Fibroblast of the aortic adventitia (primary cell): Measurements from ENCODE around the gene FBLIM1. TPM values are rescaled to one million over a fixed set of nuclear protein-coding genes. Genes with fewer than 3 reads are reported as not detected.

Experiments
- DNase-seq: peaks from one replicate; pipeline ENCODE4 v3.0.0-alpha.2; 2010; ENCODE audit warnings: low read depth
- H3K4me3 ChIP-seq: 2 replicates; pipeline ENCODE4 v1.5.1; 2011; ENCODE audit warnings: low read depth, mild to moderate bottlenecking, control low read depth, low read length, moderate library complexity
- CTCF ChIP-seq: IDR thresholded peaks from 2 replicates; pipeline ENCODE4 v1.5.1; 2011; ENCODE audit warnings: mild to moderate bottlenecking, low read length, control low read depth, inconsistent platforms; ENCODE audit not compliant: insufficient read depth
- total RNA-seq: library from RNA; depleted of rRNA; stranded (reverse); fragments of >200 nt; gene quantifications from 2 replicates; pipeline ENCODE4 v1.2.3, GENCODE V29; 2012; ENCODE audit warnings: low replicate concordance

FBLIM1 gene
- total RNA-seq, 1 donor = 41.0 TPM

DNA sequence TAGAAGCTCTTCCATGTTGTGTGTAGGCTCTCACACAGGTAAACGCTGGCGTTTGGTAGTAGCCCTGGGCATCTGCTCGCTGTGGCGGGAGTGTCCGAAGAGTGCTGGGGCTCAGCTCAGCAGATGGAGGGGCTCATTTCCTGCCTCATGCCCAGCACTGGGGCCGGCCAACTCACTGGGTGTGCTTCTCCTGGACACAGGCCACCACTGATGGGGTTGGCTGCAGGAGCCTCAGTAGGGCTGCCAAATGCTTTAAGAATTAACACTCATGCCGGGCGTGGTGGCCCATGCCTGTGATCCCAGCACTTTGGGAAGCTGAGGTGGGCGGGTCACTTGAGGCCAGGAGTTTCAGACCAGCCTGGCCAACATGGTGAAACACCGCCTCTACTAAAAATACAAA, 28.0 kb downstream of the FBLIM1 start:
- no peak for TF ChIP-seq CTCF
- DNase-seq = peak; percentile 87

DNA sequence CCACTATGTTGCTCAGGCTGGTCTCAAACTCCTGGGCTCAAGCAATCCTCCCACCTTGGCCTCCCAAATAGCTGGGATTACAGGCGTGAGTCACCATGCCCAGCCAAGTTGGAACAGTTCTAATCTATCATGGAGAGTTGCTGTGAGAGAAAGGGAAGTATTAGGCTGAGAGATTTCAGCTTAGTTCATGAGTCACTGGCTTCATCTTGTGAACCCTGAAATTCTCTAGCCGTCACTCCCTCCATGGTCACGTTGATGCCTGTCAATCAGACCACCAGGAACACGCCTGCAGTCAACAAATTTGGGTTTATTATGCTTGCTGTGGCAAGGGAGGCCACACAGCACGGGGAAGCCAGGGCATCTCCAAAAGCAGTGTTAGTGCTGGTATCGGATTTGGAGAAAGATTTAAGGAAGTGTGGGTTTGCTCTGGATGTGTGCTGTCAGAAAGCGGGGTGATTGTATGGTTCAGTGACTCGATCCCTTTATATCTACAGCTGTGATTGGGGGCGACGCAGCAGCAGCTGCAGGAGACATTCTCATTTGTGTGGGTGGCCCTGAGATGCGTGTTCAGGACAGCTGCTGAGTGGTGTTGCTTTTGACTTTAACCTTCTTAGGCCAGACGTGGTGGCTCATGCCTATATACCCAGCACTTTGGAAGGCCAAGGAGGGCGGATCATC, 30.2 kb downstream of the FBLIM1 start:
- no peak overlapping the region for H3K4me3 ChIP-seq
- peak; percentile 56 for DNase-seq
- no peak for TF ChIP-seq CTCF

More for the DNA sequence above, 28.0 kb downstream of the FBLIM1 start:
- H3K4me3 ChIP-seq = no peak overlapping the region

DNA sequence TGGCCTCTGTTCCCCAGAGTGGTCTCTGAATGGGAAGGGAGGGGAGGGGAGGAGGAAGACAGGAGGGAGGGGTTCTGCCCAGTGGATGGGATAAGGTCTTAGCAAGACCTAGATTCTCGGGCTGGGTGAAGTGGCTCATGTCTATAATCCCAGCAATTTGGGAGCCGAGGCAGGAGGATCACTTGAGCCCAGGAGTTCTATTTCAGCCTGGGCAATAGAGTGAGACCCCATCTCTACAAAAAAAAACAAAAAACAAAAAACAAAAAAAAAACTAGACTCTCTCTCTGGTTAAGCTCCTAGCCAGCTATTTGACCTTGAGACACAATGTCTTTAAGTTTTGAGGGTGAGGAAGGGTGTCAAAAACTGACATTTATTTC, 37.5 kb downstream of the FBLIM1 start:
- H3K4me3 ChIP-seq = no peak overlapping the region
- DNase-seq = no peak
- TF ChIP-seq CTCF = no peak

DNA sequence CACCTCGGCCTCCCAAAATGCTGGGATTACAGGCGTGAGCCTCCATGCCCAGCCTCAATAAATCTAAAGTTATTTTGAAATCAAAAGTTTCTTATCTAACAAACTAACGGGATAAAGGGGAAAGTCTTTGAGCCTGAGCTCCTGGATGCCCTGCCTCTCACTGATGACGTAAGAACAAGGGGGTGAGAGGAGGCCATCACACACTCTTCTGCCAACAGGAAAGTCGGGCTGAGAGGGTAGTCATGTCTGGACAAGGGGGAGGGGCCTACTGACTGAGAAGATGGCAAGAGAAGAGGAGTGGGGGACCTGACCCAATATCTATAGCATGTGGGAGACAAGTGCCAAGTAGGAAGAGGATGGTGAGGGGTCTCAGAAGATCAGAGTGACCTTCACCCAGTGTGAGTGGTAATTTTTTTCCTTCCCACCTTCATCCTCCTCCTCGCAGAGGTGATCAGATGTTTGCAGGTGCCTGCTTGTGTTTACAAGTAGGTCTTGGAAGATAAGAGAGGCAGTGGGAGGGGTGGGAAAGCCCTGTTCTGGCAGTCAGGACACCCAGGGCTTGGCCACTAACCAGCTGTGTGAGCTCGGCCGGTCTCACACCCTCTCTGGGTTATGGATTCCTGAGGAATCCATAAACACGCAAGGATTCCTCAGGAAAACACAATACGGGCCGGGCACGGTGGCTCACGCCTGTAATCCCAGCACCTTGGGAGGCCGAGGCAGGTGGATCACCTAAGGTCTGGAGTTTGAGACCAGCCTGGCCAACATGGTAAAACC, 39.2 kb downstream of the FBLIM1 start:
- H3K4me3 ChIP-seq = no peak overlapping the region
- no peak for DNase-seq

GRCh38 chr1:15799004-15799867, 40.6 kb downstream of the FBLIM1 start:
- peak; percentile 97 for DNase-seq
- H3K4me3 ChIP-seq = no peak overlapping the region
- TF ChIP-seq CTCF = no peak

More for the DNA sequence above, 39.2 kb downstream of the FBLIM1 start:
- no peak for TF ChIP-seq CTCF

GRCh38 chr1:15799928-15800835, 41.6 kb downstream of the FBLIM1 start:
- no peak overlapping the region for H3K4me3 ChIP-seq
- TF ChIP-seq CTCF = no peak
- DNase-seq = peak; percentile 50
